GM12892 (cell line): ENCODE measurements around the gene MYBPC1.

Source experiments
- POLR2A ChIP-seq: IDR thresholded peaks from 2 replicates; pipeline ENCODE4 v1.6.1; 2011; ENCODE audit warnings: low read depth, low read length, control low read depth
- POLR2AphosphoS5 ChIP-seq: IDR thresholded peaks from 2 replicates; pipeline ENCODE4 v1.6.1; 2011; ENCODE audit warnings: low read depth, low read length, control low read depth
- TAF1 ChIP-seq: IDR thresholded peaks from 2 replicates; pipeline ENCODE4 v1.6.1; 2011; ENCODE audit warnings: low read depth, mild to moderate bottlenecking, control low read depth, low read length, borderline replicate concordance

DNA sequence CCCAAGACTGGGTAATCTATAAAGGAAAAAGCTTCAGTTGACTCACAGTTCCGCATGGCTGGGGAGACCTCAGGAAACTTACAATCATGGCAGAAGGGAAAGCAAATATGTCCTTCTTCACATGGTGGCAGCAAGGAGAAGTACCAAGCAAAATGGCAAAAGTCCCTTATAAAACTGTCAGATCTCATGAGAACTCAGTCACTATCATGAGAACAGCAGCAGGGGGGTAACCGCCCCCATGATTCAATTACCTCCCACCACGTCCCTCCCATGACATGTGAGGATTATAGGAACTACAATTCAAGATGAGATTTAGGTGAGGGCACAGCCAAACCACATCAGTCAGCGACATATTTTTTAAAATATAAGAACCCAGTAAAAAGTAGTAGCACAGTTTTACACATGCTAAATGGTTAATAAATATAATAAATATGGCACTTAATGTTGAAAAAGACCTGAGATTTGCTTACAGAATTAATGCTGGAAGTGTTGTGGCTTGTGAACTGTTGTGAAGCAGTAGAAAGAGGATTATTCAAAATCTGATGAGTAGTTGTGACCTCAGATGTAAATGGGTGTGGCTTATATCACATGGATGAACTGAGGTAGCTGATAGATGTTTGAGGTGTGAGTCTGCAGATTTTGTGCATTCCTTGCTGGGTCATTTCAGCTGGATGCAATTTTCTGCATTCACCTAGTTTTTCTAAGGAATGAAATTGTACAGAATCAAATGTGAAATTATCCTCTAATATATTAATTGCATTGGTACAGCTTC, 55.8 kb downstream of the MYBPC1 start:
- TF ChIP-seq POLR2AphosphoS5 = no peak
- TF ChIP-seq POLR2A = no peak
- no peak for TF ChIP-seq TAF1
